IMR-90 (cell line): ENCODE results near the gene SLC35F3.

ENCODE experiments used
- CEBPB ChIP-seq: IDR thresholded peaks from 2 replicates; pipeline ENCODE4 v1.6.1; 2012; ENCODE audit warnings: low read depth, low read length, improper control_type of control experiment
- CTCF ChIP-seq: conservative IDR thresholded peaks from 2 replicates; pipeline ENCODE4 v1.5.1; 2012; ENCODE audit warnings: mild to moderate bottlenecking, low read depth, low read length, improper control_type of control experiment
- RCOR1 ChIP-seq: IDR thresholded peaks from 2 replicates; pipeline ENCODE4 v1.6.1; 2012; ENCODE audit warnings: mild to moderate bottlenecking, low read length, improper control_type of control experiment; ENCODE audit not compliant: insufficient replicate concordance
- SMC3 ChIP-seq: fragments of 150-350 bp; IDR thresholded peaks from 2 replicates; pipeline ENCODE4 v1.6.1; 2016; ENCODE audit warnings: low read depth, mild to moderate bottlenecking, antibody characterized with exemption, low read length, moderate library complexity

DNA sequence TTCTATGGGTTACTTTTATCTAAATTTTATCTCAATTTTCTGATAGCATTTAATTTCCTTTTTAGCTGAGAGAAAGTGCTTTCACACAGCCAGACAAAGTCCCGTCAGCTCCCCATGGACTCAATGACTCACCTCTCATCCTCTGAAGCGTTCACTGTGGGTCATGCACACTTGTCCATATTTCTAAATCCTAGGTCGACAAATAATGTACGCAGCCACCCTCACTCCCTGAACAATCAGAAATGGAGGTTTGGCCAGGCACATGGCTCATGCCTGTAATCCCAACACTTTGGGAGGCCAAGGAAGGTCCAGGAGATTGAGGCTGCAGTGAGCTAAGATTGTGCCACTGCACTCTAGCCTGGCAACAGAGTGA is 426.4 kb downstream of the SLC35F3 start:
- TF ChIP-seq CTCF = no peak
- TF ChIP-seq RCOR1 = no peak
- no peak for TF ChIP-seq CEBPB
- no peak for TF ChIP-seq SMC3
